Hepatocyte (in vitro differentiated cells): ENCODE data around the gene ATP8B4.
A peak's percentile ranks its signal among the peaks of the same experiment; 100 is the strongest.

ENCODE experiments used
- EZH2 ChIP-seq: fragments of 200-600 bp; sonication (generic); IDR thresholded peaks from 2 replicates; pipeline ENCODE4 v1.6.1; 2016; ENCODE audit warnings: antibody characterized with exemption, mild to moderate bottlenecking, borderline replicate concordance
- EZH2phosphoT487 ChIP-seq: fragments of 200-600 bp; sonication (generic); IDR thresholded peaks from one replicate; pipeline ENCODE4 v1.6.1; 2018; ENCODE audit warnings: antibody characterized with exemption, mild to moderate bottlenecking, low read depth, moderate library complexity; ENCODE audit not compliant: unreplicated experiment, severe bottlenecking
- TF ChIP-seq, protein P1 (sequence below): fragments of 200-600 bp; sonication (generic); IDR thresholded peaks from 2 replicates; pipeline ENCODE4 v1.5.1; 2016; ENCODE audit warnings: antibody characterized with exemption, mild to moderate bottlenecking; ENCODE audit not compliant: poor library complexity

DNA sequence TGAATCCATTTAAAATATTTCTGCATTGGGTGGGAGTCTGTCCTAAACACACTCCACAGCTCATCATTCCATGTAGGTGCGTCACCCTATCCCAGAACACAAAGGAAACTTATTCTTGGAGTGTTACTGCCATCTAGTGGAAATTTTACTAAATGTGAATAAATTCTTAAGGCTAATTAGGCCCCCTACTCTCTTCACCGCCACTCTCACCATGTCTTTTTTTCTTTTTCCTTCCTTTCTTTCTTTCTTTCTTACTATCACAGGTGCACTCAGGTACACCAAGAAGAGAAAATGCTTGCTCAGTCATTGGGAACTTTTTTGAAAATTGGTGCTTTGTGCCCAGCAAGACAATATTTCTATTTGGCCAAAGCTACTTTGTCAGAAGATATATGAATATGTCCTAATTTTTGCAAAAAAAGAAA is 26.4 kb upstream of the ATP8B4 start:
- TF ChIP-seq EZH2phosphoT487 (no peak), EZH2 (no peak)
- TF ChIP-seq, protein P1, sequence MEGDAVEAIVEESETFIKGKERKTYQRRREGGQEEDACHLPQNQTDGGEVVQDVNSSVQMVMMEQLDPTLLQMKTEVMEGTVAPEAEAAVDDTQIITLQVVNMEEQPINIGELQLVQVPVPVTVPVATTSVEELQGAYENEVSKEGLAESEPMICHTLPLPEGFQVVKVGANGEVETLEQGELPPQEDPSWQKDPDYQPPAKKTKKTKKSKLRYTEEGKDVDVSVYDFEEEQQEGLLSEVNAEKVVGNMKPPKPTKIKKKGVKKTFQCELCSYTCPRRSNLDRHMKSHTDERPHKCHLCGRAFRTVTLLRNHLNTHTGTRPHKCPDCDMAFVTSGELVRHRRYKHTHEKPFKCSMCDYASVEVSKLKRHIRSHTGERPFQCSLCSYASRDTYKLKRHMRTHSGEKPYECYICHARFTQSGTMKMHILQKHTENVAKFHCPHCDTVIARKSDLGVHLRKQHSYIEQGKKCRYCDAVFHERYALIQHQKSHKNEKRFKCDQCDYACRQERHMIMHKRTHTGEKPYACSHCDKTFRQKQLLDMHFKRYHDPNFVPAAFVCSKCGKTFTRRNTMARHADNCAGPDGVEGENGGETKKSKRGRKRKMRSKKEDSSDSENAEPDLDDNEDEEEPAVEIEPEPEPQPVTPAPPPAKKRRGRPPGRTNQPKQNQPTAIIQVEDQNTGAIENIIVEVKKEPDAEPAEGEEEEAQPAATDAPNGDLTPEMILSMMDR: peak; percentile 63
